GM12878 (cell line): ENCODE results near the gene OR2A12. TPM values are rescaled to one million over a fixed set of nuclear protein-coding genes. Genes with fewer than 3 reads are reported as not detected.

Source experiments
- BACH1 ChIP-seq: fragments of 450-650 bp; IDR thresholded peaks from 2 replicates; pipeline ENCODE4 v1.6.1; 2017; ENCODE audit warnings: mild to moderate bottlenecking, borderline replicate concordance
- CBFB ChIP-seq: IDR thresholded peaks from 2 replicates; pipeline ENCODE4 v1.6.1; 2016; ENCODE audit warnings: antibody characterized with exemption, low read depth
- CBX3 ChIP-seq: fragments of 200-600 bp; sonication (generic); IDR thresholded peaks from 2 replicates; pipeline ENCODE4 v1.6.1; 2016; ENCODE audit warnings: low read depth, borderline replicate concordance
- CBX5 ChIP-seq: sonication (generic); IDR thresholded peaks from 2 replicates; pipeline ENCODE4 v1.6.1; 2016; ENCODE audit warnings: low read depth, moderate library complexity, mild to moderate bottlenecking, inconsistent platforms
- CEBPB ChIP-seq, 2 experiments: fragments of 150-350 bp in 1 of 2; IDR thresholded peaks; 2 replicates each; pipeline ENCODE4 v1.6.1; 2012 to 2014; ENCODE audit warnings: low read depth in 2 of 2, low read length in 2 of 2, borderline replicate concordance in 1 of 2, inconsistent platforms in 1 of 2
- HCFC1 ChIP-seq: fragments of 150-350 bp; IDR thresholded peaks from 2 replicates; pipeline ENCODE4 v1.6.1; 2014; ENCODE audit warnings: low read length
- HDGF ChIP-seq: fragments of 450-650 bp; IDR thresholded peaks from 2 replicates; pipeline ENCODE4 v1.6.1; 2016; ENCODE audit warnings: antibody characterized with exemption
- IKZF2 ChIP-seq, 2 experiments: fragments of 450-650 bp; IDR thresholded peaks; 2 replicates each; pipeline ENCODE4 v1.6.1; 2017; ENCODE audit warnings: mild to moderate bottlenecking in 2 of 2, moderate library complexity in 2 of 2
- POLR2AphosphoS2 ChIP-seq: IDR thresholded peaks from 2 replicates; pipeline ENCODE4 v1.6.1; 2011; ENCODE audit warnings: low read depth, mild to moderate bottlenecking, low read length, improper control_type of control experiment, moderate library complexity
- RAD21 ChIP-seq: IDR thresholded peaks from 2 replicates; pipeline ENCODE4 v1.6.1; 2011; ENCODE audit warnings: mild to moderate bottlenecking, low read depth, low read length, moderate library complexity; ENCODE audit not compliant: insufficient read depth
- RB1 ChIP-seq: fragments of 450-650 bp; formaldehyde crosslinking; IDR thresholded peaks from 2 replicates; pipeline ENCODE4 v1.6.1; 2017; ENCODE audit warnings: mild to moderate bottlenecking, borderline replicate concordance
- STAT1 ChIP-seq: fragments of 450-650 bp; conservative IDR thresholded peaks from 2 replicates; pipeline ENCODE4 v1.6.1; 2014; ENCODE audit warnings: antibody characterized with exemption, mild to moderate bottlenecking
- SUZ12 ChIP-seq: fragments of 200-600 bp; sonication (generic); IDR thresholded peaks from one replicate; pipeline ENCODE4 v1.6.1; 2018; ENCODE audit warnings: antibody characterized with exemption, mild to moderate bottlenecking; ENCODE audit not compliant: unreplicated experiment
- WRNIP1 ChIP-seq: IDR thresholded peaks from 2 replicates; pipeline ENCODE4 v1.6.1; 2011; ENCODE audit warnings: low read depth, low read length, improper control_type of control experiment, borderline replicate concordance
- ZNF207 ChIP-seq: fragments of 450-650 bp; IDR thresholded peaks from 2 replicates; pipeline ENCODE4 v1.6.1; 2014; ENCODE audit warnings: antibody characterized with exemption, mild to moderate bottlenecking, borderline replicate concordance
- ZNF217 ChIP-seq: fragments of 450-650 bp; IDR thresholded peaks from 2 replicates; pipeline ENCODE4 v1.6.1; 2017; ENCODE audit warnings: antibody characterized with exemption, mild to moderate bottlenecking
- ZSCAN29 ChIP-seq: fragments of 450-650 bp; IDR thresholded peaks from 2 replicates; pipeline ENCODE4 v1.6.1; 2017; ENCODE audit warnings: mild to moderate bottlenecking, moderate library complexity
- polyA plus RNA-seq, 11 experiments: library from polyadenylated mRNA; depleted of rRNA in 4 of 11; unstranded in 6 of 11; stranded (reverse) in 5 of 11; fragments of >200 nt; fragmentation: Nextera tagmentation in 4 of 11; fragmentation: Illumina TruSeq in 1 of 11; extraction: Ambion mirVana in 4 of 11; extraction: Trizol in 1 of 11; gene quantifications; 1 replicate in 1 of 11; 2 replicates in 10 of 11; pipeline versions ENCODE4 v1.2.1 to v1.2.3, GENCODE V29; 2011 to 2016; ENCODE audit warnings: inconsistent platforms in 2 of 11, missing spikeins in 2 of 11, low read depth in 1 of 11
- total RNA-seq, 4 experiments: library from RNA; depleted of rRNA in 3 of 4; stranded (reverse); fragments of >200 nt in 3 of 4; fragmentation: Illumina TruSeq in 1 of 4; extraction: Trizol in 1 of 4; gene quantifications; 2 replicates each; pipeline versions ENCODE4 v1.2.1 to v1.2.3, GENCODE V29; 2013 to 2021
- TF ChIP-seq, protein P1 (sequence below): fragments of 450-650 bp; formaldehyde crosslinking; IDR thresholded peaks from 2 replicates; pipeline ENCODE4 v1.5.0; 2022; ENCODE audit warnings: mild to moderate bottlenecking, missing genetic modification characterization
- TF ChIP-seq, protein P2 (sequence below): IDR thresholded peaks from 2 replicates; pipeline ENCODE4 v1.6.1; 2011; ENCODE audit warnings: low read depth, mild to moderate bottlenecking, low read length, moderate library complexity, borderline replicate concordance; ENCODE audit errors: extremely low read depth
- TF ChIP-seq, protein P3 (sequence below): IDR thresholded peaks from 2 replicates; pipeline ENCODE4 v1.6.1; 2012; ENCODE audit warnings: low read depth, low read length, improper control_type of control experiment
- TF ChIP-seq, protein P4 (sequence below): IDR thresholded peaks from 2 replicates; pipeline ENCODE4 v1.6.1; 2011; ENCODE audit warnings: low read depth, low read length, improper control_type of control experiment, borderline replicate concordance
- TF ChIP-seq, protein P5 (sequence below): IDR thresholded peaks from 2 replicates; pipeline ENCODE4 v1.6.1; 2012; ENCODE audit warnings: mild to moderate bottlenecking, low read depth, low read length

The OR2A12 gene
- total and polyA plus RNA-seq, 10 of the 15 experiments (the other 5 are each of a cell fraction or from before 2014, with no cell fraction given): not detected

DNA sequence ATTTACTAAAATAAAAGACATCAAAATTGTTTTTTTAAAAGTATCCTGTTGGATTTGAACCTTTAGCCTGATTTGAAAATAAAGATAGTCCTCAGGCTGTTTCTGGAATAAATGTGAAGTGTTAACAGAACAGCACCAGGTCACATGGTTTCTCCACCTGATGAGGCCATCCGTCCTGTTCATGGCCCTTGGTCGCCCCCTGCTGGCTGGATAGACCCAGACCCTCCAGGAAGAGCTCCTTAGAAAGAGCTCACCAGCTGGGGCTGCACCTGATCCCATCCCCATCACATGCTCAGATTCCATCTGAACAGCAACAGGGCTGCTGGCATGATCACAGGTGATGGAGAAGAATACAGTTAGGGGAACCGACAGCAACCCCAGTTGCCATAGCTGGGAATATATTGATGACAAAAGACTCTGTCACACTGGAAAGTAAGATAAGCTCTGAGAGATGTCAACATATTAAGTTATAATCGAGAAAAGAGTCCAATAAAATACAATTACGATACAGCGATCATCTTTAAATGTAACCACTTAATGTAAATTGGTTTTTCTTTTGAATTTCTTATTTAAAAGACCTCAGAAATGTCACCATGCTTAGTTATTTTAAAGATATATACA, 41.7 kb downstream of the OR2A12 start (continued):
- TF ChIP-seq POLR2AphosphoS2: no peak
- TF ChIP-seq STAT1: no peak
- no peak for TF ChIP-seq IKZF2 (IDR thresholded peaks at IDR 0.05)
- no peak for TF ChIP-seq CEBPB (IDR thresholded peaks at IDR 0.05; ENCODE audit: borderline replicate concordance in 1 of 2, low read depth in 2 of 2, low read length in 2 of 2)
- TF ChIP-seq HDGF: no peak
- no peak for TF ChIP-seq CBFB
- TF ChIP-seq, protein P1, sequence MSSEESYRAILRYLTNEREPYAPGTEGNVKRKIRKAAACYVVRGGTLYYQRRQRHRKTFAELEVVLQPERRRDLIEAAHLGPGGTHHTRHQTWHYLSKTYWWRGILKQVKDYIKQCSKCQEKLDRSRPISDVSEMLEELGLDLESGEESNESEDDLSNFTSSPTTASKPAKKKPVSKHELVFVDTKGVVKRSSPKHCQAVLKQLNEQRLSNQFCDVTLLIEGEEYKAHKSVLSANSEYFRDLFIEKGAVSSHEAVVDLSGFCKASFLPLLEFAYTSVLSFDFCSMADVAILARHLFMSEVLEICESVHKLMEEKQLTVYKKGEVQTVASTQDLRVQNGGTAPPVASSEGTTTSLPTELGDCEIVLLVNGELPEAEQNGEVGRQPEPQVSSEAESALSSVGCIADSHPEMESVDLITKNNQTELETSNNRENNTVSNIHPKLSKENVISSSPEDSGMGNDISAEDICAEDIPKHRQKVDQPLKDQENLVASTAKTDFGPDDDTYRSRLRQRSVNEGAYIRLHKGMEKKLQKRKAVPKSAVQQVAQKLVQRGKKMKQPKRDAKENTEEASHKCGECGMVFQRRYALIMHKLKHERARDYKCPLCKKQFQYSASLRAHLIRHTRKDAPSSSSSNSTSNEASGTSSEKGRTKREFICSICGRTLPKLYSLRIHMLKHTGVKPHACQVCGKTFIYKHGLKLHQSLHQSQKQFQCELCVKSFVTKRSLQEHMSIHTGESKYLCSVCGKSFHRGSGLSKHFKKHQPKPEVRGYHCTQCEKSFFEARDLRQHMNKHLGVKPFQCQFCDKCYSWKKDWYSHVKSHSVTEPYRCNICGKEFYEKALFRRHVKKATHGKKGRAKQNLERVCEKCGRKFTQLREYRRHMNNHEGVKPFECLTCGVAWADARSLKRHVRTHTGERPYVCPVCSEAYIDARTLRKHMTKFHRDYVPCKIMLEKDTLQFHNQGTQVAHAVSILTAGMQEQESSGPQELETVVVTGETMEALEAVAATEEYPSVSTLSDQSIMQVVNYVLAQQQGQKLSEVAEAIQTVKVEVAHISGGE (CRISPR knock-in tag): no peak
- no peak for TF ChIP-seq CBX3
- TF ChIP-seq BACH1: no peak
- TF ChIP-seq, protein P2, sequence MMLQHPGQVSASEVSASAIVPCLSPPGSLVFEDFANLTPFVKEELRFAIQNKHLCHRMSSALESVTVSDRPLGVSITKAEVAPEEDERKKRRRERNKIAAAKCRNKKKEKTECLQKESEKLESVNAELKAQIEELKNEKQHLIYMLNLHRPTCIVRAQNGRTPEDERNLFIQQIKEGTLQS: peak; percentile 85; the same call in 1 of the 2 replicates
- TF ChIP-seq ZSCAN29: no peak
- no peak for TF ChIP-seq SUZ12
- peak; percentile 93 for TF ChIP-seq RAD21
- TF ChIP-seq RB1: no peak; the same call in 1 of the 2 replicates
- TF ChIP-seq HCFC1: no peak
- no peak for TF ChIP-seq ZNF217
- TF ChIP-seq WRNIP1: 0 out of 2 replicates have a peak, but pooled peaks have one; percentile 63
- TF ChIP-seq ZNF207: no peak
- TF ChIP-seq CBX5: no peak
- TF ChIP-seq, protein P3, sequence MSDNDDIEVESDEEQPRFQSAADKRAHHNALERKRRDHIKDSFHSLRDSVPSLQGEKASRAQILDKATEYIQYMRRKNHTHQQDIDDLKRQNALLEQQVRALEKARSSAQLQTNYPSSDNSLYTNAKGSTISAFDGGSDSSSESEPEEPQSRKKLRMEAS: no peak
- TF ChIP-seq, protein P4, sequence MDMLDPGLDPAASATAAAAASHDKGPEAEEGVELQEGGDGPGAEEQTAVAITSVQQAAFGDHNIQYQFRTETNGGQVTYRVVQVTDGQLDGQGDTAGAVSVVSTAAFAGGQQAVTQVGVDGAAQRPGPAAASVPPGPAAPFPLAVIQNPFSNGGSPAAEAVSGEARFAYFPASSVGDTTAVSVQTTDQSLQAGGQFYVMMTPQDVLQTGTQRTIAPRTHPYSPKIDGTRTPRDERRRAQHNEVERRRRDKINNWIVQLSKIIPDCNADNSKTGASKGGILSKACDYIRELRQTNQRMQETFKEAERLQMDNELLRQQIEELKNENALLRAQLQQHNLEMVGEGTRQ: peak; percentile 77
- TF ChIP-seq, protein P5, sequence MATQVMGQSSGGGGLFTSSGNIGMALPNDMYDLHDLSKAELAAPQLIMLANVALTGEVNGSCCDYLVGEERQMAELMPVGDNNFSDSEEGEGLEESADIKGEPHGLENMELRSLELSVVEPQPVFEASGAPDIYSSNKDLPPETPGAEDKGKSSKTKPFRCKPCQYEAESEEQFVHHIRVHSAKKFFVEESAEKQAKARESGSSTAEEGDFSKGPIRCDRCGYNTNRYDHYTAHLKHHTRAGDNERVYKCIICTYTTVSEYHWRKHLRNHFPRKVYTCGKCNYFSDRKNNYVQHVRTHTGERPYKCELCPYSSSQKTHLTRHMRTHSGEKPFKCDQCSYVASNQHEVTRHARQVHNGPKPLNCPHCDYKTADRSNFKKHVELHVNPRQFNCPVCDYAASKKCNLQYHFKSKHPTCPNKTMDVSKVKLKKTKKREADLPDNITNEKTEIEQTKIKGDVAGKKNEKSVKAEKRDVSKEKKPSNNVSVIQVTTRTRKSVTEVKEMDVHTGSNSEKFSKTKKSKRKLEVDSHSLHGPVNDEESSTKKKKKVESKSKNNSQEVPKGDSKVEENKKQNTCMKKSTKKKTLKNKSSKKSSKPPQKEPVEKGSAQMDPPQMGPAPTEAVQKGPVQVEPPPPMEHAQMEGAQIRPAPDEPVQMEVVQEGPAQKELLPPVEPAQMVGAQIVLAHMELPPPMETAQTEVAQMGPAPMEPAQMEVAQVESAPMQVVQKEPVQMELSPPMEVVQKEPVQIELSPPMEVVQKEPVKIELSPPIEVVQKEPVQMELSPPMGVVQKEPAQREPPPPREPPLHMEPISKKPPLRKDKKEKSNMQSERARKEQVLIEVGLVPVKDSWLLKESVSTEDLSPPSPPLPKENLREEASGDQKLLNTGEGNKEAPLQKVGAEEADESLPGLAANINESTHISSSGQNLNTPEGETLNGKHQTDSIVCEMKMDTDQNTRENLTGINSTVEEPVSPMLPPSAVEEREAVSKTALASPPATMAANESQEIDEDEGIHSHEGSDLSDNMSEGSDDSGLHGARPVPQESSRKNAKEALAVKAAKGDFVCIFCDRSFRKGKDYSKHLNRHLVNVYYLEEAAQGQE: no peak
